ENCODE measurements around the gene TBC1D22B. TPM values are rescaled to one million over a fixed set of nuclear protein-coding genes. Genes with fewer than 3 reads are reported as not detected.

The TBC1D22B gene
- total RNA-seq, 4 donors from 2014 or later: 14.8 to 19.6 (median 17.6) TPM

DNA sequence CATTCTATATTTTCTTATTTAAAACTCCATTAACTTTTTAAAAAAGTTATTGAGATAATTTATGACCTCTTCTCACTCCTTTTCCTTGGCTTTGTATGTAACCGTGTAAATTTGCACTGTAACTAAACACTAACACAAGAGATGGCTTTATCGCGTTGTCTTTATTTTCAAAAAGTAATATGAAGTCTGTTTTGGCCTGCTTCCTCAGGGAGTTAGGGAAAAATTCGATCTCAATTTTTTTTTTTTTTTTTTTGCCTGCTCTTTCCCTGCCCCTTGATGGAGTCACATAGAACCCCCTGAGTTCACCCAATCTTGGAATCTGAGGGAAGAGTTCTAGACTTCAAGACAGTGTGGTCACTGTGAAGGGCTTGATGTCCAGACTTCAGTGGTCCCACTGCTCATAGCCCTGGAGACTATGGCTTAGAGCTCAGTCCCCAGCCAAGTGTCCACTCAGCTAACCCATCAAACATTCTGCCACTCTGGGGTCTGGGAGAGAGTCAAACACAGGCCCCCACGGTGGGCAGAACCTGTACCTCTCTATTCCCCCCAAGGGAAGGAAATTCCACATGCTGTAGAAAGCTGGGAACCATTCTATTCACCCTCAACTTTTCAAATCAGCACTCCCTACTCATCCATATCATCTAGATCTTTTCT is 15.7 kb upstream of the TBC1D22B start:
- TF ChIP-seq POLR2A (IDR thresholded peaks at IDR 0.05): no peak
- TF ChIP-seq, protein P1, sequence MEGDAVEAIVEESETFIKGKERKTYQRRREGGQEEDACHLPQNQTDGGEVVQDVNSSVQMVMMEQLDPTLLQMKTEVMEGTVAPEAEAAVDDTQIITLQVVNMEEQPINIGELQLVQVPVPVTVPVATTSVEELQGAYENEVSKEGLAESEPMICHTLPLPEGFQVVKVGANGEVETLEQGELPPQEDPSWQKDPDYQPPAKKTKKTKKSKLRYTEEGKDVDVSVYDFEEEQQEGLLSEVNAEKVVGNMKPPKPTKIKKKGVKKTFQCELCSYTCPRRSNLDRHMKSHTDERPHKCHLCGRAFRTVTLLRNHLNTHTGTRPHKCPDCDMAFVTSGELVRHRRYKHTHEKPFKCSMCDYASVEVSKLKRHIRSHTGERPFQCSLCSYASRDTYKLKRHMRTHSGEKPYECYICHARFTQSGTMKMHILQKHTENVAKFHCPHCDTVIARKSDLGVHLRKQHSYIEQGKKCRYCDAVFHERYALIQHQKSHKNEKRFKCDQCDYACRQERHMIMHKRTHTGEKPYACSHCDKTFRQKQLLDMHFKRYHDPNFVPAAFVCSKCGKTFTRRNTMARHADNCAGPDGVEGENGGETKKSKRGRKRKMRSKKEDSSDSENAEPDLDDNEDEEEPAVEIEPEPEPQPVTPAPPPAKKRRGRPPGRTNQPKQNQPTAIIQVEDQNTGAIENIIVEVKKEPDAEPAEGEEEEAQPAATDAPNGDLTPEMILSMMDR (IDR thresholded peaks at IDR 0.05): no peak
- H3K4me3 ChIP-seq (ENCODE audit: low read depth, poor library complexity, severe bottlenecking): no peak overlapping the region
- 61 to 79% methylated on average over 5 of the region's 5 CpGs for WGBS, 2 donors
- intact Hi-C loops (cut with DNase I; ENCODE audit: low total_unique reads): no loop called here
- no peak for DNase-seq (ENCODE audit: low spot score in 2 of 2)

DNA sequence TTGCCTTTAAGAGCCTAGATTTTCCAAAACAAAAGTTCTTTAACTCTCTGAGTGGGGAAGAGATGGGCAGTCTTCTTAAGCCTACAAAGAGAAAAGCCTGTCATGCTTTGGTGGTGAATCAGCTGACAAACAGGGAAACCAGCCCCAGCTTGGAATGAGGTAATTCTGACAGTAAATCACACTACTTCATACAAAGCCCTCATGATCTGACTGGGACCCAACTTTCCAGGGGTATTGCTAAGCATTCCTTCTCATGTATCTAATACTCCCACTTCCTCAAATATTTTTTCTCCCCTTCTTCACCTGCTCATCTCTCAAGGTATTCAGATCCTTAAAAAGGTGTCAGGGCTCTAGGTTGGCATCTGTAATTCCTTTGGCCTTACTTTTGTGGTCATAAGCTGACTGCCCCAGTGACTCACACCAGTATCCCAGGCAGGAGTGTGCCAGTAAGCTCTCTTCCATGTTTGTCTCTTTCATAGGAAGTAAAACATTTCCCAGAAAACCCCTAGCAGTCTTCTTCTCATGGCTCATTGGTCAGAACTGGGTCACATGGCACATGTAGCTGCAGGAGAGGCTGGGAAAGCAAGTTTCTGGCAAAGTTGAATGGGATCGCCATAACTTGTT is 15.0 kb upstream of the TBC1D22B start:
- WGBS, 2 donors: 61 to 88% methylated on average over 1 of the region's 1 CpG
- TF ChIP-seq, protein P1 (IDR thresholded peaks at IDR 0.05): no peak
- TF ChIP-seq POLR2A (IDR thresholded peaks at IDR 0.05): no peak
- peak in 1 of 2 donors; percentile 61 for DNase-seq (ENCODE audit: low spot score in 2 of 2)
- H3K4me3 ChIP-seq (ENCODE audit: low read depth, poor library complexity, severe bottlenecking): no peak overlapping the region
- intact Hi-C loops (cut with DNase I; ENCODE audit: low total_unique reads): no loop called here

DNA sequence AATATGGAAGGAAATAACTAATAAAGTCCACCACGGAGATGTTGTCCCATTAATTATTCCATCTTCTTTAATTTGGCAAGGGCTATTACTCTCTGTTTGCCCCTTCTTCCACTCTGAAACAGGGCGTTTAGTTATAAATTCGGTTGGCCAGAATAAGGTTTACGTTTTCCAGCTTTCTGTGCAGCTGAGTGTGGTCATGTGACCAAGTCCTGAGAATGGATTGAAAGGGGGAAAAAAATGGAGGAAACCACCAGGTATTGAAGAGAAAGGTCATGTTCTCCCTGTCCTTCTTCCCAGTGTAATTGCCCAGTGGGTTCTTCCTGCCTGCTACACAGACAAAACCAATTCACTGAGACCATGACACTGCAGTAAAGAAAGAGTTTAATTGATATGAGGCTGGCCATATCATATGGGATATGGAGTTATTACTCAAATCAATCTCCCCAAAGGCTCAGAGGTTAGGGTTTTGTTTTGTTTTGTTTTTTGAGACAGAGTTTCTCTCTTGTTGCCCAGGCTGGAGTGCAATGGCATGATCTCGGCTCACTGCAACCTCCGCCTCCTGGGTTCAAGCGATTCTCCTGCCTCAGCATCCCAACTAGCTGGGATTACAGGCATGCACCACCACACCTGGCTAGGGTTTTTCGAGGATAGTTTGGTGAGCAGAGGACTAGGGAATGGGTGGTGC is 14.3 kb upstream of the TBC1D22B start:
- intact Hi-C loops (cut with DNase I; ENCODE audit: low total_unique reads): no loop called here
- no peak overlapping the region for H3K4me3 ChIP-seq (ENCODE audit: low read depth, poor library complexity, severe bottlenecking)
- TF ChIP-seq, protein P1 (IDR thresholded peaks at IDR 0.05): no peak
- TF ChIP-seq POLR2A (IDR thresholded peaks at IDR 0.05): no peak
- no peak for DNase-seq (ENCODE audit: low spot score in 2 of 2)
- 91 to 93% methylated on average over 8 of the region's 8 CpGs for WGBS, 2 donors

DNA sequence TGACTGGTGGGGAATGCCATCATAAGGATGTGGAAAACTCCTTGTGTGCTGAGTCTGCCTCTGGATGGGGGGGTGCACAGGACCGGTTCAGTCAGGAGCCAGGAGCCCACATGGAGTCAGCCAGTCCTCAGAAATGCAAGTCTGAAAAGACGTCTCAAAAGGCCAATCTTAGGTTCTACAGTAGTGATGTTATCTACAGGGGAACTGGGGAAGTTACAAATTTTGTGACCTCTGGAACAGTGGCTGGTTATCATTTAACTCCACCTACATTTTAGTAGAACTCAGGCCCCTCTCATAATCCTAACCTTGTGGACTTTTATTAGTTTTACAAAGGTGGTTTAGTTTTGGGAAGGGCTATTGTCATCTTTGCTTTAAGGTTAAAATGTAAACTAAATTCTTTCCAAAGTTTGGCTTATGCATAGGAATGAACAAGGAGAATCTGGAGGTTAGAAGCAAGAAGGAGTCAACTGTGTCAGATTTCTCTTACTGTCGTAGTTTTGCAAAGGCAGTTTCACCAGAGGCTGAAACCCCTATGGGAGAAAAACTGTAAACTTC is 13.7 kb upstream of the TBC1D22B start:
- TF ChIP-seq POLR2A (IDR thresholded peaks at IDR 0.05): no peak
- TF ChIP-seq, protein P1 (IDR thresholded peaks at IDR 0.05): no peak
- intact Hi-C loops (cut with DNase I; ENCODE audit: low total_unique reads): no loop called here
- no peak overlapping the region for H3K4me3 ChIP-seq (ENCODE audit: low read depth, poor library complexity, severe bottlenecking)
- no peak for DNase-seq (ENCODE audit: low spot score in 2 of 2)
- WGBS, 2 donors: 58 to 71% methylated on average over 3 of the region's 3 CpGs

DNA sequence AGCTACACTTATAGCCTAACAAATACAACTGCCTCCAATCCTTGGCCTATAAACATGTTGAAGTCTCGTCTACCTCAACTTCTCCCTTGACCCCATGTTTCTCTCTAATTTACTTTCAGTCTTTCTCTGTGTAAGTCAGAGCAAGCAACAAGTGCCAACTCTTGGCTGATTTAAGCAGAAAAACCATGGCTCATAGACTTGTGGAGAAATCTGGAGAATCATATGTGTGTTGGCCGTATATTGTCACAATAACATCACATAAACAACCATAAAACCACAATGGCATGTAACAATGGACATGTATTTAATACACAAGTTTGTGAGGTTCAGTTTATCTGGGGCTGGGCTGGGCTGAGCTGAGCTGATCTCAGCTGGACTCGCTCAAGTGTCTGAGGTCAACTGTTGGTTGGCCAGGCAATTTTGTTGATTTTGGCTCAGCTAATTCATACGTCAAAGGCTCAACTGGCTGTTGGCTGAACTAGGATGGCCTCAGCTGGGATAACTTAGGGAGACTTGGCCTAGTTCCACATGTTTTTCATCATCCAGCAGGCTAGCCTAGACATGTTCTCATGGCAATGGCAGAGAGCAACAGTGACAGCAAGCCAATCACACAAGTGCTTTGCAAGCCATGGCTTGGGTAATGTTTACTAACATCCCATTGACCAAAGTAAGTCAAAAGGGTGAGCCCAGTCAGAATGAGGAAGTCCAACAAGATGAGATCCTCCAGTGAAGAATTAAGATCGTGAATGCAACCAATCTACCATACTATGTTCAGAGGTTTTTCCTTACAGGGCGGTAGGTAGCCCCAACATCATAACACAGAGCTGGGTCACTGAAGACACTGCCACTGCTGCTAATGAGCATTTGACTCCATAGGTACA is 12.9 kb upstream of the TBC1D22B start:
- H3K4me3 ChIP-seq (ENCODE audit: low read depth, poor library complexity, severe bottlenecking): no peak overlapping the region
- intact Hi-C loops (cut with DNase I; ENCODE audit: low total_unique reads): no loop called here
- peak; percentile 92 to 93 for DNase-seq (ENCODE audit: low spot score in 2 of 2)
- TF ChIP-seq, protein P1 (IDR thresholded peaks at IDR 0.05): no peak
- no peak for TF ChIP-seq POLR2A (IDR thresholded peaks at IDR 0.05)
- WGBS, 2 donors: 40 to 49% methylated on average over 6 of the region's 6 CpGs

Measured in lower leg skin (tissue), 4 donors.